Measurements from ENCODE around the gene CLDN6. TPM values are rescaled to one million over a fixed set of nuclear protein-coding genes. Genes with fewer than 3 reads are reported as not detected.

Gene CLDN6
- total RNA-seq, 2 experiments from 2014 or later: not detected

DNA sequence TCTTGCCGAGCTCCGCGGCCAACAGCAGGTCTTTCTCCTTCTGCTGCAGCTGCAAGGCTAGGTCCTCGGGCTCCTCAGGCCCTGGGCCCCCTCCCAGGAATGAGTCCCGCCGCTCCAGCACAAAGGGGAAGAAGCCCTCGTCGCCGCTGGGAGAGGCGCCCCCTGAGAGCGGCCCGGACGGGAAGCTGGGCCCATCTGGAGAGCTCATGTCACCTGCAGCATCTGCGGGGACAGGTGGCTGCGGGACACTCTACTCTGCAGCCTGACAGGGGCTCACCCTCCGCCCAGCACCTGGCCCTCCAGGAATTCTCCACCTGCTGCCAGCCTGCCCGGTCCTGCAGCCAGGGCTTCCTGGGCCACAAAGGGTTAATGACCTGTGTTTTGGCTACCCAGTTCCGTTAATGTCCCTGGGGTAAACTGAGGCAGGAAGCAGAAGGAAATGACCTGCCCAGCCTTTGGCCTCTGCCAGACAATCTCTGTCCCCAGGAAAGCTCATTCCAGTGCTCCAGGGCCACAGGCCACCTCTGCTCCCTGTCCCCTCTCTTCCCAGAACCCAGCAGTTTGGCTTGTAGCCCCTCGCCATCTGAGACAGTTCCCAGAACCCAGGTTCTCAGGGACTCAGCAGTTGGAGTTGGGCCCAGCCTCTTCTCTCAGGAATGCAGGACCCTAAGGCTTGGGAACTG is 17.4 kb upstream of the CLDN6 start:
- H3K27me3 Mint-ChIP-seq: peaks cover 69% of the 10 kb centered on the region
- ChIA-PET POLR2A (interaction anchor here (0.8 to 9.3 kb wide), 5 partner anchors 8 to 100 kb away, joined by 3 to 72 read pairs (median 6); partner anchors contain the start of genes MMP25 and ZNF213), CTCF (interaction anchor here (1.2 to 10.4 kb wide), 7 partner anchors 12 to 95 kb away, joined by 3 to 209 read pairs (median 6); partner anchors contain the start of genes CLDN6, HCFC1R1, THOC6 and TNFRSF12A)
- no peaks in the 10 kb centered on the region for H3K9me3 Mint-ChIP-seq
- no peak overlapping the region for H3K4me3 Mint-ChIP-seq
- H3K36me3 Mint-ChIP-seq (ENCODE audit: low read depth): no peaks in the 10 kb centered on the region
- DNase-seq: no peak
- peaks cover 24% of the 10 kb centered on the region for H3K4me1 Mint-ChIP-seq
- no peak overlapping the region for H3K27ac Mint-ChIP-seq

DNA sequence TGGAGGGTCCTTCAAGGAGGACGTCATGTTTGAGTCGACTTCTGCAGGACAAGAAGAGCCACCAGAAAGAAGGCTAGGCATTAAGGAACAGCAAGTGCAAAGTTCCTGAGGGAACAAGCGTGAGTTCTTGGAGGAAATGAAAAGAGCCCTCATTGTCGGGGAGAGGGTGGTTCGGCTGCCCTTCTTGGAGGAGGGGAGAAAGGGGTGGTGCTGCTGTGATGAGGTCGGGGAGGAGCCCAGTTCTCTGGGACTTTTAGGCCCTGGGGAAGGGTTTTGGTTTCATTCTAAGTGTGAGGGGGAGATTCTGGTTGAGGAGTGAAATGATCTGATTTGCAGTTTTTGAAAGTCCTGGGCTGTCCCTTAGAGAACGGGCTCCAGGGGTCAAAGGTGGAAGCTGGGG is 14.6 kb upstream of the CLDN6 start:
- Mint-ChIP-seq H3K27me3 (peaks cover 61% of the 10 kb centered on the region), H3K36me3 (ENCODE audit: low read depth) (no peaks in the 10 kb centered on the region), H3K27ac (no peak overlapping the region), H3K4me1 (peaks cover 44% of the 10 kb centered on the region), H3K9me3 (no peaks in the 10 kb centered on the region), H3K4me3 (no peak overlapping the region)
- ChIA-PET CTCF (interaction anchor here (1.0 to 10.4 kb wide), 13 partner anchors 10 to 118 kb away, joined by 3 to 209 read pairs (median 15); partner anchors contain the start of genes CLDN6, HCFC1R1, MMP25 and PKMYT1), POLR2A (interaction anchor here (1.1 to 9.3 kb wide), 6 partner anchors 9 to 43 kb away, joined by 3 to 72 read pairs (median 4); partner anchors contain the start of genes HCFC1R1, IL32, MMP25 and THOC6)
- no peak for DNase-seq

DNA sequence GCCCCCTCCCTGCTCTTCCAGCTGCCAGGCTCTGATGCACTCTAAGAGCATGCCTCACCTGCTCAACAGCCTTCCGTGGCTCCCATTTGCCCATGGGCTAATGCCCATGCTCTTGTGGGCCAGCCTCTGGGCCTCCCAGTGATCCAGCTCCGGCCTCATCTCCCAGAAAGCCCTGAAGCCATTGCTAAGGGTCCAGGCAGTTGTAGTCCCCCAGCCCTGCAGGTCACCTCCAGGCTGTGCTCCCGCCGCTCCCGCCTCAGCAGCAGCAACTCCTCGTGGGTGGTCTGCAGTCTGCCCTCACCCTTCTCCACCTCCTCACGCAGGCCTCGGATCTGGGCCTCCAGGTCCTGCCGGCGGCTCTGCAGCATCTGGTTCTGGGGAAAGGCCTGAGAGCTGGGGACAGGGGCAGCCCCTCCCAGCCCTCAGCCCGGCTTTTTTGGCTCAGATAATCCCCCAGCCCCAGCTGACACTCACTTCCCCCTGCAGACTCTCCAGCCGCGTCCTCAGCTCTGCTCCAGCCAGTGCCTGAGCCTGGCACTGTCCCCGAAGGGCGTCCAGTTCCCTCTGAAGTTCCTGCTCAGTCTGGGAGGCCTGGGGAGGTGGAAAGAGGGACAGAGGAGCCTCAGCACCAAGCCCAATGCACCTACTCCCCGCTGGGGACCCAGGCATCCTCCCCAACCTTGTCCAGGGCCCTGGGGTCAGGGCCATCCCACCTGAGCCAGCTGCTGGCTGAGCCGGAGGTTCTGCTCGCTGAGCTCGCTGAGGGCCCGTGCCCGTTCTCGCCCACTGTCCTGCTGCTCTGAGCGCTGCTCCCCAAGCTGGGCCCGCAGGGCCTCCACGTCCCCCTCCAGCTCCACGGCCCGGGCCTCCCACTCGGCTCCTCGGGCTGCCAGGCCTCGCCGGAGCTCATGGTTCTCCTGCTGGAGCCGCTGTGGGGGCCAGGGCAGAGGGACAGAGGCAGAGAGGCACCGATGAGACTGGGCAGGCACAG is 12.5 kb upstream of the CLDN6 start:
- no peak for DNase-seq
- peak overlapping the region; percentile 69 for H3K4me3 Mint-ChIP-seq
- no peaks in the 10 kb centered on the region for H3K9me3 Mint-ChIP-seq
- ChIA-PET CTCF (interaction anchor here (1.1 to 10.4 kb wide), 15 partner anchors 9 to 1704 kb away, joined by 4 to 209 read pairs (median 15); partner anchors contain the start of genes CLDN6, DNAAF8, HCFC1R1 and THOC6), POLR2A (interaction anchor here (0.9 to 9.3 kb wide), 13 partner anchors 10 to 128 kb away, joined by 3 to 72 read pairs (median 11); partner anchors contain the start of genes MMP25, PKMYT1, TNFRSF12A and ZNF213)
- H3K4me1 Mint-ChIP-seq: peaks cover 42% of the 10 kb centered on the region
- H3K36me3 Mint-ChIP-seq (ENCODE audit: low read depth): peaks cover 14% of the 10 kb centered on the region
- peaks cover 49% of the 10 kb centered on the region for H3K27me3 Mint-ChIP-seq
- H3K27ac Mint-ChIP-seq: peak overlapping the region; percentile 67

DNA sequence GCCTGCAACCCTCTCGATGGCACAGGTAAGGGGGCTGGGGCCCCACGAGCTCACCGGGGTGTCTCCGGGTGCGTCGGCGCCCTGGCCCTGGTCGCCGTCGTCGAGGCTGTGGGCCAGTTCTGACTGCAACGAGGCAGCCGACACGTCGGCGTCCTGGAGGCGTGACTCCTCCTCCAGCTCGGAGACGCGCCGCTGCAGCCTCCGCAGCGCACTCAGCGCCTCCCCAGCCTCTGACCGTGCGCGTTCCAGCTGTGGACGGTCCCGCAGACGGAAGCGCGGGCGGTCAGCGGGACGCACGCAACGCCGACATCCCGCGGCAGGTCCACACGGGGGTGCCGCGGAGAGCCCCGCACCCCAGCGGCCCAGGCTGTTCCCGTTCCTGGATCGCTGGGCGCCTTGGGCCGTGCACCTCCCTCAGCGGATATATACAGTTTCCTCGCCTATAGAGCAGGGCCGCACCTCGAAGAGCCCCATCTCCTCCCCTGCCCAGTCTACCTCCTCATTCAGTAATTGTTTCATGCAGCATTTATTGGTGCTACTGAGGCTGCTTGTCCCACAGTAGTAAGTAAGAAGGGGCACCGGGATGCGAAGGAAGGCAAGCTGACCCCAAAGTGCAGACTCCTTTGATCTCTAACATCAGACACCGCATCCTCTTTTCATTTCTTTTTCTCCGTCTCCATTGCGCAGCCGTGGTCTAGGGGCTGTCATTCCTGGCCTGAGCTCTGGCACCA is 11.7 kb upstream of the CLDN6 start:
- Mint-ChIP-seq H3K4me1 (peaks cover 46% of the 10 kb centered on the region), H3K27ac (peak overlapping the region; percentile 67), H3K9me3 (no peaks in the 10 kb centered on the region), H3K36me3 (ENCODE audit: low read depth) (peaks cover 14% of the 10 kb centered on the region), H3K4me3 (peak overlapping the region; percentile 69), H3K27me3 (peaks cover 41% of the 10 kb centered on the region)
- CTCF ChIA-PET: interaction anchor here (1.0 to 10.4 kb wide), 12 partner anchors 9 to 119 kb away, joined by 3 to 209 read pairs (median 24); partner anchors contain the start of genes CLDN6, HCFC1R1, IL32 and THOC6
- POLR2A ChIA-PET: interaction anchor here (0.7 to 9.3 kb wide), 14 partner anchors 9 to 129 kb away, joined by 3 to 72 read pairs (median 10); partner anchors contain the start of genes IL32, MMP25, PKMYT1 and TNFRSF12A
- peak; percentile 75 for DNase-seq

DNA sequence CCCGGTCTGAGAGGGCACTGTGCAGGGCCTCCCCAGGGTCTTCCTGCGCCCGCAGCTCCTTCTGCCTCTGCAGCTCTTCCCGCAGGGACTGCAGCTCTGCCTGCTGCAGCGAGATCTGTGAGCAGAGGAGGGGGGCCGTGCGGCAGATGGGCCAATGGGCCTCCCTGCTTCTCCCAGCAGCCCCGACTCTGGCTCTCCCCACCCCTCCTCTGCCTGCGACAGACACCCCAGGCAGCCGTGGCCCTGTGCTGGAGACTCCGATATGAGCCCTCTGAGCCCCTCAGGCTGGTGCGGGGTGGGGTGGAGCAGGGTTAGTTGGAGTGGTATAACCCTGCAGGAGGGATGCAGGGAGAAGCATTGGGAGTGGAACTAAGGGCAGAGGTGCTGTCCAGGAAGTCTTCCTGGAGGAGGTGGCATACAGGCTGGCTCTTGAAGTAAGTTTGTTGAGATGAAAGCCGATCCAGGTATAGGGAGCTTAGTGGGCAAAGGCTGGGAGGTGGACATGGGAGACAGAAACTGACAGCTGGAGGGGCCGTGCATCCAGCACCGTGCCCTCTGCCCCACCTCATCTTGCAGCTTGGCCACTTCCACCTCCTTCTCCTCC is 10.8 kb upstream of the CLDN6 start:
- Mint-ChIP-seq H3K27ac (no peak overlapping the region), H3K27me3 (peaks cover 38% of the 10 kb centered on the region), H3K4me1 (peaks cover 47% of the 10 kb centered on the region), H3K4me3 (peak overlapping the region; percentile 69), H3K36me3 (ENCODE audit: low read depth) (peaks cover 16% of the 10 kb centered on the region), H3K9me3 (no peaks in the 10 kb centered on the region)
- ChIA-PET POLR2A (interaction anchor here (0.7 to 9.3 kb wide), 20 partner anchors 8 to 130 kb away, joined by 3 to 72 read pairs (median 6); partner anchors contain the start of genes IL32, MMP25, PAQR4 and PKMYT1), CTCF (interaction anchor here (0.7 to 10.4 kb wide), 27 partner anchors 8 to 159 kb away, joined by 3 to 209 read pairs (median 6); partner anchors contain the start of genes BICDL2, CLDN6, HCFC1R1 and IL32)
- DNase-seq: no peak

DNA sequence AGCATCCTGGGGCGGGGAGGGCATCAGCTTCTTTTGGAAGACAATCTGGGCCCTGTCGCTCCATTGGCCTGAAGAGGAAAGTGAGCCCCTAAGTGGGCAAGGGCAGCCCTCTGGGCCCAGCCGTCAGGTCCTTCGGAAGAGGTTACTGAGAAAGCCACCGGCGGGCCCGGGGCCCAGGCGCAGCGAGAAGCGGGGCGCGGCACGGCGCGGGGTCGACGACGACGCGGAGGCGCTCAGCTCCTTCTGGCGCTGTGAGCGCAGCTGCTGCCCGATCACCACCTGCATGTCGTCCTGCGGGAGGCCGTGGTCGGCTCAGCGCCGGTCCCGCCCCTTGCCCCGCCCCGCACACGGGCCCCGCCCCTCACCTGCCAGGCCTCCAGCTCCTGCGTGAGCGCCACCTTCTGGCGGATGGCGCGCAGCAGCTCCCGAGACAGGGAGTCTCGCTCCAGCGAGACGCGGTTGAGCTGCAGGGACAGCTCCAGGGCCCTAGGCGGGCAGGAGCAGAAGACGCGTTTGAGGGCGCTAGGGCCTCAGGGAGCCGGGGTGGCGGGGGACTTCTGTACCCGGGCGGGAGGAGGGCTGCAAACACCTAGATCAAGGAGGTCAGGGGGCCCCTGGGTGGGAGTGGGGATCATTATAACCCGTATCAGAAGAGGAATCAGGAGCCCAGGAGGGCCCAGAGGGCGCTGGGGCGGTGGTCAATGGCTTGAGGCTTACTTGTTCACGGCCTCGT is 10.2 kb upstream of the CLDN6 start:
- POLR2A ChIA-PET: interaction anchor here (0.7 to 9.3 kb wide), 18 partner anchors 16 to 130 kb away, joined by 3 to 72 read pairs (median 6); partner anchors contain the start of genes IL32, MMP25, PAQR4 and PKMYT1
- Mint-ChIP-seq H3K36me3 (ENCODE audit: low read depth) (peaks cover 16% of the 10 kb centered on the region), H3K4me3 (peak overlapping the region; percentile 66), H3K9me3 (no peaks in the 10 kb centered on the region), H3K4me1 (peaks cover 51% of the 10 kb centered on the region), H3K27me3 (peaks cover 31% of the 10 kb centered on the region), H3K27ac (no peak overlapping the region)
- peak; percentile 90 for DNase-seq
- CTCF ChIA-PET: interaction anchor here (0.9 to 10.4 kb wide), 29 partner anchors 7 to 160 kb away, joined by 3 to 209 read pairs (median 5); partner anchors contain the start of genes BICDL2, CLDN6, HCFC1R1 and MMP25

DNA sequence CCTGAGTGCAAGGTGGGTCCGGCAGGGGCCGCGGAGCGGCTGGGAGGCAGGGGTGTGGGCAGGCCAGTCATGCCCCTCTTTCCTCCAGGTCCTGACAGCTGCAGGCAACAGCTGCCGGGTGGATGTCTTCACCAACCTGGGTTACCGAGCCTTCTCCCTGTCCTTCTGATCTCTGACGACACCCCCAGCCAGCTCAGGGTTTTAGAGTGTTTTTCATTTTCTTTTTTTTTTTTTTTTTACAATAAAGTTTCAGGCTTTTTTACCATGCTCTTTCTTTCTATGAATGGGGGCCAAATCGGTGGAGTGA is 9.5 kb upstream of the CLDN6 start:
- no peak for DNase-seq
- no peaks in the 10 kb centered on the region for H3K9me3 Mint-ChIP-seq
- ChIA-PET POLR2A (interaction anchor here (1.1 to 9.3 kb wide), 14 partner anchors 16 to 131 kb away, joined by 3 to 72 read pairs (median 7); partner anchors contain the start of genes IL32, MMP25 and PAQR4), CTCF (interaction anchor here (0.7 to 10.4 kb wide), 20 partner anchors 6 to 143 kb away, joined by 3 to 209 read pairs (median 6); partner anchors contain the start of genes BICDL2, CLDN6, HCFC1R1 and THOC6)
- no peak overlapping the region for H3K4me3 Mint-ChIP-seq
- peaks cover 24% of the 10 kb centered on the region for H3K27me3 Mint-ChIP-seq
- no peak overlapping the region for H3K27ac Mint-ChIP-seq
- H3K4me1 Mint-ChIP-seq: peaks cover 54% of the 10 kb centered on the region
- peaks cover 20% of the 10 kb centered on the region for H3K36me3 Mint-ChIP-seq (ENCODE audit: low read depth)

DNA sequence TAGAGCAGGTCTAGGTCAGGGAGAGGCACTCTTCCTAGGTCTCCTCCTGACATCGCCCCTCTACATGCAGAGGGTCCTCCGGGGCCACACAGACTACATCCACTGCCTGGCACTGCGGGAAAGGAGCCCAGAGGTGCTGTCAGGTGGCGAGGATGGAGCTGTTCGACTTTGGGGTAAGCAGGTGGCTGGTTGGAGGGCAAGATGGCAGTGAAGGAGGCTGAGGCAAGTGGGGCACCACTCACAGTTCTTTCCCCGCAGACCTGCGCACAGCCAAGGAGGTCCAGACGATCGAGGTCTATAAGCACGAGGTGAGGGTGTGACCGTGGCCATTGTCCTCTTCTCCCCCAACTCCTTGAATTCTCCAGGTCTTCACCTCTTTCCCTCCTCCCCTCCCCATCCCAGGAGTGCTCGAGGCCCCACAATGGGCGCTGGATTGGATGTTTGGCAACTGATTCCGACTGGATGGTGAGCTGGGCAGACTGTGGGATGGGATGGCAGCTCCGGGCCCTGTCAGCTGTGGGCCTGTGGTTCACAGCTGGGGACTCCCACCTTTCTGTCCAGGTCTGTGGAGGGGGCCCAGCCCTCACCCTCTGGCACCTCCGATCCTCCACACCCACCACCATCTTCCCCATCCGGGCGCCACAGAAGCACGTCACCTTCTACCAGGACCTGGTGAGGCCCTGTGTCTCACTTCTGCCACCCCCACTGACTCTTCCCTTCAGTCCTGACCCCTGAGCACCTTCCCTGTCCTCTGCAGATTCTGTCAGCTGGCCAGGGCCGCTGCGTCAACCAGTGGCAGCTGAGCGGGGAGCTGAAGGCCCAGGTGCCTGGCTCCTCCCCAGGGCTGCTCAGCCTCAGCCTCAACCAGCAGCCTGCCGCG is 8.9 kb upstream of the CLDN6 start:
- CTCF ChIA-PET: interaction anchor here (0.7 to 10.4 kb wide), 15 partner anchors 11 to 144 kb away, joined by 3 to 209 read pairs (median 6); partner anchors contain the start of genes BICDL2 and ZNF213
- Mint-ChIP-seq H3K27ac (no peak overlapping the region), H3K36me3 (ENCODE audit: low read depth) (peaks cover 22% of the 10 kb centered on the region), H3K27me3 (peaks cover 18% of the 10 kb centered on the region), H3K4me3 (no peak overlapping the region), H3K4me1 (peaks cover 58% of the 10 kb centered on the region), H3K9me3 (no peaks in the 10 kb centered on the region)
- POLR2A ChIA-PET: interaction anchor here (1.1 to 9.3 kb wide), 9 partner anchors 17 to 123 kb away, joined by 4 to 72 read pairs (median 5); partner anchors contain the start of genes MMP25 and PAQR4
- DNase-seq: no peak

DNA sequence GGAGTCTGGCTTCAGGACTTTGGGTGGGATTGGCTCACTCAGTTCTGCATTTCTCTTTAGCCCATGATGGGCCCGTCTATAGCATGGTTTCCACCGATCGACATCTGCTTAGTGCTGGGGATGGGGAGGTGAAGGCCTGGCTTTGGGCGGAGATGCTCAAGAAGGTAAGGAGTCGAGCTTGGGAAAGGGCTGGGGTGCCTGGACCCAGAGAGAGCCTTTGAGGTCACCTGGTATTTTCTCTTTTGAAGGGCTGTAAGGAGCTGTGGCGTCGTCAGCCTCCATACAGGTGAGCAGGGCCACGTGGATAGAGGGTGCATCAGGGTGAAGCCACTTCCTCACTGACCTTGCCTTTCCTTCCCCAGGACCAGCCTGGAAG is 8.0 kb upstream of the CLDN6 start:
- peaks cover 27% of the 10 kb centered on the region for H3K36me3 Mint-ChIP-seq (ENCODE audit: low read depth)
- no peak overlapping the region for H3K27ac Mint-ChIP-seq
- H3K9me3 Mint-ChIP-seq: no peaks in the 10 kb centered on the region
- peaks cover 63% of the 10 kb centered on the region for H3K4me1 Mint-ChIP-seq
- no peak for DNase-seq
- H3K27me3 Mint-ChIP-seq: peaks cover 14% of the 10 kb centered on the region
- no peak overlapping the region for H3K4me3 Mint-ChIP-seq
- ChIA-PET CTCF (interaction anchor here (1.0 to 10.4 kb wide), 3 partner anchors 22 to 109 kb away, joined by 3 to 209 read pairs (median 72); partner anchors contain the start of gene ZNF213), POLR2A (interaction anchor here (4.5 kb wide), 1 partner anchor 21 kb away, joined by 20 read pairs; no protein-coding TSS in a partner anchor)
